DOHH2 (cell line): ENCODE results near the gene CHTF8.

Source experiments
- H3F3A ChIP-seq: fragments of 200-600 bp; sonication (generic), shearing (Covaris generic); 2 replicates; pipeline ENCODE4 v1.6.0; 2016; ENCODE audit warnings: antibody characterized with exemption, mild to moderate bottlenecking; ENCODE audit not compliant: control insufficient read depth, insufficient read depth
- H3K27ac ChIP-seq: fragments of 200-600 bp; sonication (generic); 2 replicates; pipeline ENCODE4 v1.5.1; 2014; ENCODE audit warnings: low read depth, mild to moderate bottlenecking, low read length, moderate library complexity
- H3K27me3 ChIP-seq: fragments of 200-600 bp; sonication (generic); 2 replicates; pipeline ENCODE4 v1.6.1; 2014; ENCODE audit warnings: mild to moderate bottlenecking, low read length, mixed read lengths; ENCODE audit not compliant: control insufficient read depth
- H3K36me3 ChIP-seq: fragments of 200-600 bp; sonication (generic); 2 replicates; pipeline ENCODE4 v1.6.1; 2014; ENCODE audit warnings: mild to moderate bottlenecking, low read length, moderate library complexity, mixed read lengths; ENCODE audit not compliant: control insufficient read depth
- H3K4me1 ChIP-seq: fragments of 200-600 bp; sonication (generic); 2 replicates; pipeline ENCODE4 v1.6.1; 2014; ENCODE audit warnings: mild to moderate bottlenecking, low read length, mixed read lengths; ENCODE audit not compliant: control insufficient read depth
- H3K4me2 ChIP-seq: fragments of 200-600 bp; sonication (generic); 2 replicates; pipeline ENCODE4 v1.6.0; 2014; ENCODE audit warnings: mild to moderate bottlenecking, low read length, moderate library complexity
- H3K4me3 ChIP-seq: fragments of 200-600 bp; sonication (generic); 2 replicates; pipeline ENCODE4 v1.5.1; 2014; ENCODE audit warnings: mild to moderate bottlenecking, low read length, mixed read lengths
- H3K79me2 ChIP-seq: fragments of 200-600 bp; sonication (generic); 2 replicates; pipeline ENCODE4 v1.6.1; 2014; ENCODE audit warnings: mild to moderate bottlenecking, low read length, mixed read lengths; ENCODE audit not compliant: control insufficient read depth
- H3K9me2 ChIP-seq: fragments of 200-600 bp; sonication (generic); replicated peaks from 2 replicates; pipeline ENCODE4 v1.6.1; 2014; ENCODE audit warnings: mild to moderate bottlenecking, low read length, mixed read lengths; ENCODE audit not compliant: control insufficient read depth
- H3K9me3 ChIP-seq: fragments of 200-600 bp; sonication (generic); 2 replicates; pipeline ENCODE4 v1.6.1; 2014; ENCODE audit warnings: antibody characterized with exemption, low read length, mixed read lengths; ENCODE audit not compliant: control insufficient read depth, insufficient read depth
- H4K20me1 ChIP-seq: fragments of 200-600 bp; sonication (generic); 2 replicates; pipeline ENCODE4 v1.6.0; 2014; ENCODE audit warnings: low read depth, mild to moderate bottlenecking, antibody characterized with exemption, low read length, moderate library complexity; ENCODE audit not compliant: control insufficient read depth, insufficient read depth
- CTCF ChIP-seq: fragments of 200-600 bp; sonication (generic); IDR thresholded peaks from one replicate; pipeline ENCODE4 v1.5.1; 2014; ENCODE audit warnings: antibody characterized with exemption, mild to moderate bottlenecking, low read depth, low read length; ENCODE audit not compliant: poor library complexity, severe bottlenecking
- EZH2phosphoT487 ChIP-seq: fragments of 200-600 bp; sonication (generic); IDR thresholded peaks from 2 replicates; pipeline ENCODE4 v1.6.1; 2017; ENCODE audit warnings: borderline replicate concordance, mild to moderate bottlenecking, antibody characterized with exemption, low read length, moderate library complexity, mixed read lengths

Gene CHTF8

GRCh38 chr16:69176033-69176800, 43.8 kb upstream of the CHTF8 start:
- Histone ChIP-seq H3K9me3 (no peaks in the 10 kb centered on the region), H4K20me1 (no peaks in the 10 kb centered on the region)

GRCh38 chr16:69171325-69172084, 39.1 kb upstream of the CHTF8 start:
- no peaks in the 10 kb centered on the region for H3K27me3 ChIP-seq
- H4K20me1 ChIP-seq: no peaks in the 10 kb centered on the region
- peaks cover 43% of the 10 kb centered on the region for H3K36me3 ChIP-seq
- H3K4me3 ChIP-seq: no peak overlapping the region
- H3F3A ChIP-seq: peaks cover 8% of the 10 kb centered on the region
- H3K79me2 ChIP-seq: no peaks in the 10 kb centered on the region
- no peaks in the 10 kb centered on the region for H3K9me3 ChIP-seq
- H3K27ac ChIP-seq: no peak overlapping the region
- no peaks in the 10 kb centered on the region for H3K9me2 ChIP-seq
- H3K4me2 ChIP-seq: no peak overlapping the region
- peaks cover 25% of the 10 kb centered on the region for H3K4me1 ChIP-seq
- TF ChIP-seq CTCF (no peak), EZH2phosphoT487 (no peak)

More at GRCh38 chr16:69176033-69176800, 43.8 kb upstream of the CHTF8 start:
- Histone ChIP-seq H3K9me2 (no peaks in the 10 kb centered on the region), H3K79me2 (no peaks in the 10 kb centered on the region), H3K27ac (no peak overlapping the region), H3F3A (peaks cover 3% of the 10 kb centered on the region; the same call in 1 of the 2 replicates), H3K4me1 (peaks cover 3% of the 10 kb centered on the region), H3K4me3 (no peak overlapping the region), H3K36me3 (peaks cover 2% of the 10 kb centered on the region; the same call in 1 of the 2 replicates), H3K27me3 (no peaks in the 10 kb centered on the region), H3K4me2 (no peak overlapping the region)
- no peak for TF ChIP-seq EZH2phosphoT487
- no peak for TF ChIP-seq CTCF

GRCh38 chr16:69169607-69170352, 37.4 kb upstream of the CHTF8 start:
- Histone ChIP-seq H3F3A (peaks cover 8% of the 10 kb centered on the region), H3K9me3 (no peaks in the 10 kb centered on the region), H4K20me1 (no peaks in the 10 kb centered on the region), H3K4me2 (no peak overlapping the region), H3K79me2 (no peaks in the 10 kb centered on the region), H3K4me1 (peaks cover 25% of the 10 kb centered on the region), H3K9me2 (no peaks in the 10 kb centered on the region), H3K36me3 (peaks cover 60% of the 10 kb centered on the region), H3K4me3 (no peak overlapping the region), H3K27ac (no peak overlapping the region), H3K27me3 (no peaks in the 10 kb centered on the region)
- no peak for TF ChIP-seq CTCF
- TF ChIP-seq EZH2phosphoT487: no peak
